Daoy (cell line): ENCODE results near the gene SAXO2. TPM values are rescaled to one million over a fixed set of nuclear protein-coding genes. Genes with fewer than 3 reads are reported as not detected.
"Not testable (repeated sequence)": the region's sequence is repeated elsewhere in the genome, so short reads cannot be mapped to it uniquely, and the experiment has no call there.

Experiments used
- DNase-seq: peaks from one replicate; pipeline ENCODE4 v3.0.0-alpha.2; 2015; ENCODE audit warnings: low read depth
- total RNA-seq: library from RNA; depleted of rRNA; stranded (reverse); fragments of >200 nt; shearing (Covaris generic); gene quantifications from 2 replicates; pipeline ENCODE4 v1.2.3, GENCODE V29; 2014

SAXO2 gene
- total RNA-seq, 1 experiment from 2014 or later, result 1.8 TPM

GRCh38 chr15:82286475-82286874 is 23.9 kb downstream of the SAXO2 start:
- DNase-seq, result not testable (repeated sequence)

- not testable (repeated sequence) for DNase-seq
These were observed 25.6 kb downstream of the SAXO2 start for GRCh38 chr15:82288202-82288601.

GRCh38 chr15:82292271-82292670 is 29.7 kb downstream of the SAXO2 start:
- DNase-seq, result no peak

- no peak for DNase-seq
These were observed 31.6 kb downstream of the SAXO2 start for GRCh38 chr15:82294061-82294690.

GRCh38 chr15:82297546-82297945 is 34.9 kb downstream of the SAXO2 start:
- DNase-seq, result no peak

- no peak for DNase-seq
These were observed 35.4 kb downstream of the SAXO2 start for GRCh38 chr15:82298032-82298431.

- DNase-seq, result no peak
These were observed 35.9 kb downstream of the SAXO2 start for GRCh38 chr15:82298520-82298919.

GRCh38 chr15:82299511-82299914 is 36.9 kb downstream of the SAXO2 start:
- not testable (repeated sequence) for DNase-seq

- not testable (repeated sequence) for DNase-seq
These were observed 37.7 kb downstream of the SAXO2 start for GRCh38 chr15:82300326-82300725.

- DNase-seq, result no peak
These were observed 38.3 kb downstream of the SAXO2 start for GRCh38 chr15:82300883-82301282.

GRCh38 chr15:82301296-82302016 is 38.8 kb downstream of the SAXO2 start:
- DNase-seq, result no peak

- DNase-seq, result no peak
These were observed 41.5 kb downstream of the SAXO2 start for GRCh38 chr15:82303956-82304777.

GRCh38 chr15:82304778-82305090 is 42.1 kb downstream of the SAXO2 start:
- DNase-seq, result no peak

- no peak for DNase-seq
These were observed 43.0 kb downstream of the SAXO2 start for GRCh38 chr15:82305621-82306048.

- DNase-seq, result no peak
These were observed 44.4 kb downstream of the SAXO2 start for GRCh38 chr15:82306791-82307713.

GRCh38 chr15:82307714-82308081 is 45.1 kb downstream of the SAXO2 start:
- no peak for DNase-seq

GRCh38 chr15:82309802-82310201 is 47.2 kb downstream of the SAXO2 start:
- DNase-seq, result no peak

GRCh38 chr15:82311321-82311720 is 48.7 kb downstream of the SAXO2 start:
- not testable (repeated sequence) for DNase-seq

GRCh38 chr15:82312586-82313349 is 50.1 kb downstream of the SAXO2 start:
- DNase-seq, result no peak

GRCh38 chr15:82313446-82313845 is 50.8 kb downstream of the SAXO2 start:
- no peak for DNase-seq
